ENCODE results near the gene DAP.
"Not testable (repeated sequence)": the region's sequence is repeated elsewhere in the genome, so short reads cannot be mapped to it uniquely, and the experiment has no call there.

DAP gene

GRCh38 chr5:10631316-10631996 lies 129.6 kb downstream of the DAP start:
- no peak for DNase-seq (ENCODE audit: low read depth)

- DNase-seq (ENCODE audit: low read depth) = not testable (repeated sequence)
Measured at GRCh38 chr5:10630744-10631143, 130.3 kb downstream of the DAP start.

GRCh38 chr5:10630126-10630525 lies 130.9 kb downstream of the DAP start:
- no peak for DNase-seq (ENCODE audit: low read depth)

- no peak for DNase-seq (ENCODE audit: low read depth)
Measured at GRCh38 chr5:10629682-10630081, 131.4 kb downstream of the DAP start.
